Right lobe of liver (tissue), 4 donors: Measurements from ENCODE around the gene FAIM2.

Experiments
- POLR2A ChIP-seq: fragments of 450-650 bp; IDR thresholded peaks from one replicate; pipeline ENCODE4 v1.6.1; 2017; ENCODE audit warnings: antibody characterized with exemption, mild to moderate bottlenecking
- TF ChIP-seq, protein P1 (sequence below), 4 donors: fragments of 200-600 bp in 3 of 4; fragments of 450-650 bp in 1 of 4; IDR thresholded peaks; one replicate each; pipeline versions ENCODE4 v1.5.1 to v1.8.0; 2016 to 2022; ENCODE audit warnings: antibody characterized with exemption in 4 of 4, mild to moderate bottlenecking in 2 of 4
- donor health status: DM: no; HTN: no; CAD: no.
- donor health status: DM: no; HTN: no; CAD: no.
- donor health status: DM: no; HTN: yes; CAD: no.

DNA sequence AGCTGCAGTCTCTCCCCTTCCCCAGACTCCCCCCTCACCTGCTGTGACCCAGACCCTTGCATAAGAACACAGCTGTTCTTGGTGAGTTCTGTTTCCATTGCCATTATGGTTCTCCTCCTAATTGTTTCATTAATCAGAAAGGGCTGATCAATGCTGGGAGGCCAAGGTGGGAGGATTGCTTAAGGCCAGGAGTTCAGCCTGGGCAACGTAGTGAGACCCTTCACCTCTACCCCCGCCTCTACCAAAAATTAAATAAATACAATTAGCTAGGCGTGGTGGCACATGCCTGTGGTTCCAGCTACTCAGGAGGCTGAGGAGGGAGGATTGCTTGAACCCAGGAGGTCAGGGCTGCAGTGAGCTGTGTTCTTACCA is 17.2 kb upstream of the FAIM2 start:
- TF ChIP-seq, protein P1, sequence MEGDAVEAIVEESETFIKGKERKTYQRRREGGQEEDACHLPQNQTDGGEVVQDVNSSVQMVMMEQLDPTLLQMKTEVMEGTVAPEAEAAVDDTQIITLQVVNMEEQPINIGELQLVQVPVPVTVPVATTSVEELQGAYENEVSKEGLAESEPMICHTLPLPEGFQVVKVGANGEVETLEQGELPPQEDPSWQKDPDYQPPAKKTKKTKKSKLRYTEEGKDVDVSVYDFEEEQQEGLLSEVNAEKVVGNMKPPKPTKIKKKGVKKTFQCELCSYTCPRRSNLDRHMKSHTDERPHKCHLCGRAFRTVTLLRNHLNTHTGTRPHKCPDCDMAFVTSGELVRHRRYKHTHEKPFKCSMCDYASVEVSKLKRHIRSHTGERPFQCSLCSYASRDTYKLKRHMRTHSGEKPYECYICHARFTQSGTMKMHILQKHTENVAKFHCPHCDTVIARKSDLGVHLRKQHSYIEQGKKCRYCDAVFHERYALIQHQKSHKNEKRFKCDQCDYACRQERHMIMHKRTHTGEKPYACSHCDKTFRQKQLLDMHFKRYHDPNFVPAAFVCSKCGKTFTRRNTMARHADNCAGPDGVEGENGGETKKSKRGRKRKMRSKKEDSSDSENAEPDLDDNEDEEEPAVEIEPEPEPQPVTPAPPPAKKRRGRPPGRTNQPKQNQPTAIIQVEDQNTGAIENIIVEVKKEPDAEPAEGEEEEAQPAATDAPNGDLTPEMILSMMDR (IDR thresholded peaks at IDR 0.05): no peak
- no peak for TF ChIP-seq POLR2A
